A673 (cell line): ENCODE measurements around the gene SEZ6L2. TPM values are rescaled to one million over a fixed set of nuclear protein-coding genes. Genes with fewer than 3 reads are reported as not detected.

Experiments used
- BruUV-seq: library from RNA; stranded (reverse); fragments of 400-500 nt; replicated peaks from 2 replicates; lab custom pipeline; 2021; lab: Mats Ljungman, UMichigan
- CTCF ChIA-PET: fragments of 300-600 bp; sonication (Branson Sonifier 250); formaldehyde crosslinking; loops from one replicate; lab custom pipeline; 2022; ENCODE audit warnings: antibody characterized with exemption; lab: Charles Lee
- POLR2A ChIA-PET: fragments of 300-600 bp; sonication (Branson Sonifier 250); formaldehyde crosslinking; loops from one replicate; lab custom pipeline; 2022; ENCODE audit warnings: antibody characterized with exemption; ENCODE audit not compliant: low non-redundant PET; lab: Charles Lee
- DNase-seq: peaks from one replicate; pipeline ENCODE4 v3.0.0-alpha.2; 2015; ENCODE audit warnings: low spot score
- H3K27ac ChIP-seq: fragments of 200-600 bp; sonication (generic); 2 replicates; pipeline ENCODE4 v1.5.1; 2016; ENCODE audit warnings: mixed run types, low read depth, mild to moderate bottlenecking, mixed read lengths, antibody characterized with exemption, low read length; ENCODE audit not compliant: poor library complexity, severe bottlenecking
- H3K27me3 ChIP-seq: fragments of 200-600 bp; sonication (generic); replicated peaks from 2 replicates; pipeline ENCODE4 v1.6.1; 2017; ENCODE audit warnings: mixed run types, low read depth, mild to moderate bottlenecking, mixed read lengths, antibody characterized with exemption, low read length; ENCODE audit not compliant: insufficient read depth, poor library complexity
- H3K36me3 ChIP-seq: fragments of 200-600 bp; sonication (generic); 2 replicates; pipeline ENCODE4 v1.6.1; 2016; ENCODE audit warnings: mixed run types, mild to moderate bottlenecking, mixed read lengths, antibody characterized with exemption, low read length; ENCODE audit not compliant: insufficient read depth, poor library complexity, severe bottlenecking
- H3K4me1 ChIP-seq: fragments of 200-600 bp; sonication (generic); 2 replicates; pipeline ENCODE4 v1.6.1; 2017; ENCODE audit warnings: mixed run types, mild to moderate bottlenecking, mixed read lengths, antibody characterized with exemption, low read length; ENCODE audit not compliant: insufficient read depth, poor library complexity, severe bottlenecking
- H3K4me3 ChIP-seq: fragments of 200-600 bp; sonication (generic); 2 replicates; pipeline ENCODE4 v1.5.1; 2016; ENCODE audit warnings: low read depth, mixed run types, mild to moderate bottlenecking, mixed read lengths, low read length; ENCODE audit not compliant: poor library complexity, severe bottlenecking
- H3K9me3 ChIP-seq: fragments of 200-600 bp; sonication (generic); 2 replicates; pipeline ENCODE4 v1.6.1; 2016; ENCODE audit warnings: mixed run types, low read depth, mild to moderate bottlenecking, mixed read lengths, antibody characterized with exemption, low read length; ENCODE audit not compliant: poor library complexity, severe bottlenecking
- EZH2 ChIP-seq: fragments of 200-600 bp; sonication (generic); IDR thresholded peaks from 2 replicates; pipeline ENCODE4 v1.6.1; 2017; ENCODE audit warnings: borderline replicate concordance, low read depth, mild to moderate bottlenecking, mixed read lengths, antibody characterized with exemption, low read length; ENCODE audit not compliant: poor library complexity, severe bottlenecking
- intact Hi-C: fragments of 100-400 bp; cut with micrococcal nuclease; formaldehyde crosslinking; loops from one replicate; pipeline ENCODE4 v1.10.0; 2022; ENCODE audit not compliant: unreplicated experiment
- total RNA-seq: library from RNA; stranded (reverse); gene quantifications from 2 replicates; pipeline ENCODE4 v1.2.3, GENCODE V29; 2021
- TF ChIP-seq, protein P1 (sequence below): fragments of 300-800, 200-600 bp; sonication (generic); conservative IDR thresholded peaks from 2 replicates; pipeline ENCODE4 v1.5.1; 2017; ENCODE audit warnings: low read depth, mild to moderate bottlenecking, antibody characterized with exemption, low read length, moderate library complexity, mixed read lengths

SEZ6L2 gene
- total RNA-seq, 1 experiment from 2014 or later = 7.0 TPM

DNA sequence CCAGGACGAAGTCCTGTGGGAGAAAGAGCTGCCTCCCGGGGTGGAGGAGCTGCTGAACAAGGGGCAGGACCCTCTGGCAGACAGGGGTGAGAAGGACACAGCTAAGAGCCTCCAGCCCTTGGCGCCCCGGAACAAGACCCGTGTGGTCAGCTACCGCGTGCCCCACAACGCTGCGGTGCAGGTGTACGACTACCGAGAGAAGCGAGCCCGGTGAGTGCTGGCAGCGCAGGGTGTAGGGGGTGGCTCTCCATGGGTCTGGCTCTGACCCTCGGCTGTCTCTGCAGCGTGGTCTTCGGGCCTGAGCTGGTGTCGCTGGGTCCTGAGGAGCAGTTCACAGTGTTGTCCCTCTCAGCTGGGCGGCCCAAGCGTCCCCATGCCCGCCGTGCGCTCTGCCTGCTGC lies 57.7 kb downstream of the SEZ6L2 start:
- no peak overlapping the region for H3K4me3 ChIP-seq
- no peaks in the 10 kb centered on the region for H3K36me3 ChIP-seq
- no peak for DNase-seq
- TF ChIP-seq, protein P1, sequence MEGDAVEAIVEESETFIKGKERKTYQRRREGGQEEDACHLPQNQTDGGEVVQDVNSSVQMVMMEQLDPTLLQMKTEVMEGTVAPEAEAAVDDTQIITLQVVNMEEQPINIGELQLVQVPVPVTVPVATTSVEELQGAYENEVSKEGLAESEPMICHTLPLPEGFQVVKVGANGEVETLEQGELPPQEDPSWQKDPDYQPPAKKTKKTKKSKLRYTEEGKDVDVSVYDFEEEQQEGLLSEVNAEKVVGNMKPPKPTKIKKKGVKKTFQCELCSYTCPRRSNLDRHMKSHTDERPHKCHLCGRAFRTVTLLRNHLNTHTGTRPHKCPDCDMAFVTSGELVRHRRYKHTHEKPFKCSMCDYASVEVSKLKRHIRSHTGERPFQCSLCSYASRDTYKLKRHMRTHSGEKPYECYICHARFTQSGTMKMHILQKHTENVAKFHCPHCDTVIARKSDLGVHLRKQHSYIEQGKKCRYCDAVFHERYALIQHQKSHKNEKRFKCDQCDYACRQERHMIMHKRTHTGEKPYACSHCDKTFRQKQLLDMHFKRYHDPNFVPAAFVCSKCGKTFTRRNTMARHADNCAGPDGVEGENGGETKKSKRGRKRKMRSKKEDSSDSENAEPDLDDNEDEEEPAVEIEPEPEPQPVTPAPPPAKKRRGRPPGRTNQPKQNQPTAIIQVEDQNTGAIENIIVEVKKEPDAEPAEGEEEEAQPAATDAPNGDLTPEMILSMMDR = no peak
- no peak for TF ChIP-seq EZH2
- BruUV-seq = no TSS peak
- CTCF ChIA-PET = no interaction called here
- no peak overlapping the region for H3K27ac ChIP-seq
- no peaks in the 10 kb centered on the region for H3K4me1 ChIP-seq
- intact Hi-C loops = no loop called here
- H3K27me3 ChIP-seq = no peaks in the 10 kb centered on the region
- no peaks in the 10 kb centered on the region for H3K9me3 ChIP-seq
- POLR2A ChIA-PET = no interaction called here

DNA sequence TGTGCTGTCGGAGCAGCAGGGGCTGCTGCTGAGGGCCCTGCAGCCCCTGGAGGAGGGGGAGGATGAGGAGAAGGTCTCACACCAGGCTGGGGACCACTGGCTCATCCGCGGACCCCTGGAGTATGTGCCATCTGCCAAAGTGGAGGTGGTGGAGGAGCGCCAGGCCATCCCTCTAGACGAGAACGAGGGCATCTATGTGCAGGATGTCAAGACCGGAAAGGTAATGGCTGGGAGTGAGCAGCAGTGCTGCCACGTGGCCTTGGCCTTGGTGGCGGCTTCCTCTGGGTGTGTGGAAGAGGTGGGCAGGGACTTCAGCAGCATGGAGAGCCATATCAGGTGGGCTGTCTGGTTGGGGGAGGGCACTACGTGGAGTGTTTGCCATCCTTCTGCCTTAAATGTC lies 59.1 kb downstream of the SEZ6L2 start:
- POLR2A ChIA-PET = no interaction called here
- H3K27me3 ChIP-seq = no peaks in the 10 kb centered on the region
- no peak for TF ChIP-seq EZH2
- TF ChIP-seq, protein P1 = no peak
- no peak overlapping the region for H3K4me3 ChIP-seq
- no peaks in the 10 kb centered on the region for H3K4me1 ChIP-seq
- intact Hi-C loops = no loop called here
- H3K9me3 ChIP-seq = no peaks in the 10 kb centered on the region
- BruUV-seq = no TSS peak
- CTCF ChIA-PET = no interaction called here
- no peak for DNase-seq
- no peaks in the 10 kb centered on the region for H3K36me3 ChIP-seq
- H3K27ac ChIP-seq = no peak overlapping the region

DNA sequence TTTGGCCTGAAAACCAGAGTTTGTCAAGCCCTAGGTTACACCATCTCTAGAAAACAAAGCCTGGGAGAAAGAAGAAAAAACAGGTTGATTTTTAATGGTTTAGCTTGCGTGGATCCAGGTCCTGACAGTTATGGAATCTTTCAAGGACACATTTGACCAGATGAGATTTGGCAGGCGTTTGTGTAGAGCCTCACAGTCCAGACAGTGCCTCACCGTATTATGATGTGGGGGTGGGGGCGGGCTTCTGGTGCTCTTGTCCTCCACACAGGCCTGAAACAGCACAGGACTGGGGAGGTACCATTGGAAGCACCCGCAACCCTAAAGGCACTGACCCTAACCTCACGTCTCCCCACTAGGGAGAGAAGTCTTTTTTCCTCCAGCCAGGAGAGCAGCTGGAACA lies 59.5 kb downstream of the SEZ6L2 start:
- Histone ChIP-seq H3K27ac (no peak overlapping the region), H3K36me3 (no peaks in the 10 kb centered on the region), H3K27me3 (no peaks in the 10 kb centered on the region), H3K4me1 (no peaks in the 10 kb centered on the region), H3K4me3 (no peak overlapping the region), H3K9me3 (no peaks in the 10 kb centered on the region)
- no peak for DNase-seq
- CTCF ChIA-PET = interaction anchor here (1.2 kb wide), 1 partner anchor 9 kb away, joined by 9 read pairs; no protein-coding TSS in a partner anchor
- TF ChIP-seq, protein P1 = no peak
- no peak for TF ChIP-seq EZH2
- intact Hi-C loops = no loop called here
- POLR2A ChIA-PET = interaction anchor here (0.7 kb wide), 1 partner anchor 934 kb away, joined by 8 read pairs; no protein-coding TSS in a partner anchor
- no TSS peak for BruUV-seq
